H1 (cell line): ENCODE results near the gene LAMTOR4. TPM values are rescaled to one million over a fixed set of nuclear protein-coding genes. Genes with fewer than 3 reads are reported as not detected.

Experiments
- CTCF ChIA-PET: fragments of 300-600 bp; sonication (Branson Sonifier 250); formaldehyde crosslinking; loops from one replicate; lab custom pipeline; 2021; ENCODE audit not compliant: partially characterized antibody; lab: Charles Lee
- POLR2A ChIA-PET: fragments of 300-600 bp; sonication (Branson Sonifier 250); formaldehyde crosslinking; loops from one replicate; lab custom pipeline; 2021; ENCODE audit warnings: inconsistent platforms; ENCODE audit not compliant: partially characterized antibody; lab: Charles Lee
- DNase-seq, 2 experiments: peaks; one replicate each; pipeline versions ENCODE4 v3.0.0 to v3.0.0-alpha.2; 2010 to 2022; ENCODE audit warnings: low spot score in 2 of 2, low read depth in 1 of 2, mixed read lengths in 1 of 2
- FAIRE-seq: peaks from 2 replicates; lab custom pipeline; 2011; peaks lifted over from hg19 to GRCh38; lab: Jason Lieb, UNC
- H2AFZ ChIP-seq: 2 replicates; pipeline ENCODE4 v1.8.1; 2012; ENCODE audit warnings: low read length, inconsistent platforms
- H2AK5ac ChIP-seq: 2 replicates; pipeline ENCODE4 v1.6.1; 2013; ENCODE audit warnings: low read depth, low read length
- H2BK120ac ChIP-seq: replicated peaks from 2 replicates; pipeline ENCODE3; 2013; ENCODE audit warnings: low read depth, low read length, inconsistent platforms
- H2BK12ac ChIP-seq: 2 replicates; pipeline ENCODE4 v1.6.1; 2013; ENCODE audit warnings: low read depth, low read length
- H2BK15ac ChIP-seq: 2 replicates; pipeline ENCODE4 v1.6.1; 2013; ENCODE audit warnings: low read length
- H2BK20ac ChIP-seq: 2 replicates; pipeline ENCODE4 v1.6.1; 2013; ENCODE audit warnings: low read length
- H2BK5ac ChIP-seq: 2 replicates; pipeline ENCODE4 v1.6.1; 2013; ENCODE audit warnings: low read depth, low read length
- H3K14ac ChIP-seq: 2 replicates; pipeline ENCODE4 v1.6.1; 2013; ENCODE audit warnings: inconsistent platforms; ENCODE audit not compliant: insufficient read length
- H3K18ac ChIP-seq: 2 replicates; pipeline ENCODE4 v1.6.1; 2013; ENCODE audit warnings: low read length; ENCODE audit errors: extremely low read depth
- H3K23ac ChIP-seq: 2 replicates; pipeline ENCODE4 v1.6.1; 2013; ENCODE audit warnings: inconsistent platforms; ENCODE audit not compliant: insufficient read length
- H3K23me2 ChIP-seq: 2 replicates; pipeline ENCODE4 v1.6.1; 2013; ENCODE audit warnings: low read depth, low read length
- H3K27ac ChIP-seq: 2 replicates; pipeline ENCODE4 v1.6.1; 2011; ENCODE audit warnings: low read depth, low read length, inconsistent platforms
- H3K27me3 ChIP-seq, 4 experiments: replicated peaks in 1 of 4; 1 replicate in 1 of 4; 2 replicates in 3 of 4; pipeline versions ENCODE4 v1.6.1 to v1.8.1; 2011 to 2013; ENCODE audit warnings: low read length in 3 of 4, mild to moderate bottlenecking in 3 of 4, inconsistent platforms in 2 of 4, mixed read lengths in 2 of 4, moderate library complexity in 1 of 4; ENCODE audit not compliant: control insufficient read depth in 3 of 4, insufficient read depth in 3 of 4; ENCODE audit errors: extremely low read depth in 1 of 4
- H3K36me3 ChIP-seq, 4 experiments: 2 replicates each; pipeline versions ENCODE4 v1.6.1 to v1.8.1; 2011 to 2013; ENCODE audit warnings: mild to moderate bottlenecking in 4 of 4, low read length in 3 of 4, moderate library complexity in 2 of 4, control low read depth in 1 of 4, inconsistent platforms in 1 of 4; ENCODE audit not compliant: insufficient read depth in 4 of 4, control insufficient read depth in 2 of 4
- H3K4ac ChIP-seq: replicated peaks from 2 replicates; pipeline ENCODE3; 2013; ENCODE audit warnings: low read length, low read depth, mixed read lengths, inconsistent platforms; ENCODE audit not compliant: insufficient read length
- H3K4me1 ChIP-seq, 4 experiments: replicated peaks in 1 of 4; 1 replicate in 1 of 4; 2 replicates in 3 of 4; pipeline versions ENCODE4 v1.6.1 to v1.8.1; 2011 to 2013; ENCODE audit warnings: low read length in 3 of 4, inconsistent platforms in 2 of 4, mixed read lengths in 1 of 4; ENCODE audit not compliant: insufficient read depth in 4 of 4, control insufficient read depth in 3 of 4
- H3K4me2 ChIP-seq, 2 experiments: 2 replicates each; pipeline versions ENCODE4 v1.6.1 to v1.8.1; 2011 to 2013; ENCODE audit warnings: low read depth in 2 of 2, low read length in 2 of 2, control low read depth in 1 of 2, inconsistent platforms in 1 of 2, mild to moderate bottlenecking in 1 of 2; ENCODE audit not compliant: insufficient read depth in 1 of 2
- H3K4me3 ChIP-seq, 4 experiments: fragments of 200-600, 300-600 bp in 1 of 4; sonication (generic), shearing (Covaris generic), sonication (Bioruptor Twin) in 1 of 4; 2 replicates each; pipeline versions ENCODE4 v1.5.1 to v1.8.1; 2011 to 2016; ENCODE audit warnings: low read length in 4 of 4, low read depth in 3 of 4, control low read depth in 2 of 4, inconsistent platforms in 2 of 4, mild to moderate bottlenecking in 2 of 4, mixed read lengths in 1 of 4, moderate library complexity in 1 of 4; ENCODE audit not compliant: insufficient read depth in 2 of 4; ENCODE audit errors: extremely low read depth in 1 of 4
- H3K56ac ChIP-seq: replicated peaks from 2 replicates; pipeline ENCODE3; 2013; ENCODE audit warnings: low read depth, mild to moderate bottlenecking, mixed read lengths, low read length, inconsistent platforms; ENCODE audit not compliant: insufficient read length
- H3K79me1 ChIP-seq: 2 replicates; pipeline ENCODE4 v1.6.1; 2013; ENCODE audit warnings: low read depth, low read length, control low read depth
- H3K79me2 ChIP-seq, 2 experiments: 2 replicates each; pipeline versions ENCODE4 v1.6.1 to v1.8.1; 2012 to 2013; ENCODE audit warnings: low read length in 2 of 2, mild to moderate bottlenecking in 2 of 2, inconsistent platforms in 1 of 2; ENCODE audit not compliant: insufficient read depth in 2 of 2, control insufficient read depth in 1 of 2
- H3K9ac ChIP-seq, 4 experiments: replicated peaks in 1 of 4; 1 replicate in 1 of 4; 2 replicates in 3 of 4; pipeline versions ENCODE4 v1.6.1 to v1.8.1; 2011 to 2013; ENCODE audit warnings: low read depth in 3 of 4, low read length in 3 of 4, control low read depth in 2 of 4, mild to moderate bottlenecking in 2 of 4, moderate library complexity in 2 of 4, inconsistent platforms in 1 of 4; ENCODE audit errors: extremely low read depth in 1 of 4
- H3K9me3 ChIP-seq, 2 experiments: 2 replicates each; pipeline versions ENCODE4 v1.6.1 to v1.8.1; 2012 to 2013; ENCODE audit warnings: mild to moderate bottlenecking in 2 of 2, moderate library complexity in 2 of 2, control low read depth in 1 of 2, inconsistent platforms in 1 of 2, low read depth in 1 of 2, low read length in 1 of 2, mixed read lengths in 1 of 2; ENCODE audit not compliant: insufficient read depth in 2 of 2
- H4K20me1 ChIP-seq, 2 experiments: replicated peaks in 1 of 2; 2 replicates each; pipeline versions ENCODE3 to v1.8.1; 2011 to 2013; ENCODE audit warnings: inconsistent platforms in 2 of 2, low read length in 2 of 2, mild to moderate bottlenecking in 1 of 2; ENCODE audit not compliant: insufficient read depth in 2 of 2, control insufficient read depth in 1 of 2
- H4K5ac ChIP-seq: 2 replicates; pipeline ENCODE4 v1.6.1; 2013; ENCODE audit warnings: low read length, low read depth, mixed read lengths, inconsistent platforms; ENCODE audit not compliant: insufficient read length
- H4K8ac ChIP-seq: 2 replicates; pipeline ENCODE4 v1.8.0; 2013; ENCODE audit warnings: mild to moderate bottlenecking, moderate library complexity, low read length, inconsistent platforms; ENCODE audit not compliant: insufficient read depth; ENCODE audit errors: extremely low read depth
- H4K91ac ChIP-seq: replicated peaks from 2 replicates; pipeline ENCODE3; 2013; ENCODE audit warnings: low read length, mixed read lengths, inconsistent platforms; ENCODE audit not compliant: insufficient read length
- CTCF ChIP-seq, 3 experiments: IDR thresholded peaks; 1 replicate in 2 of 3; 2 replicates in 1 of 3; pipeline versions ENCODE4 v1.5.1 to v1.6.1; 2011; ENCODE audit warnings: low read length in 3 of 3, mild to moderate bottlenecking in 3 of 3, inconsistent platforms in 2 of 3, low read depth in 1 of 3, moderate library complexity in 1 of 3; ENCODE audit not compliant: insufficient read depth in 1 of 3; ENCODE audit errors: control extremely low read depth in 1 of 3
- EGR1 ChIP-seq: IDR thresholded peaks from 2 replicates; pipeline ENCODE4 v1.6.1; 2011; ENCODE audit warnings: low read depth, low read length, borderline replicate concordance
- HDAC6 ChIP-seq: IDR thresholded peaks from one replicate; pipeline ENCODE4 v1.7.1; 2012; ENCODE audit warnings: low read depth, mild to moderate bottlenecking, inconsistent platforms, low read length, moderate library complexity
- MAFK ChIP-seq: IDR thresholded peaks from 2 replicates; pipeline ENCODE4 v1.6.1; 2012; ENCODE audit warnings: low read depth, mild to moderate bottlenecking, improper control_type of control experiment, low read length
- POU5F1 ChIP-seq: IDR thresholded peaks from 2 replicates; pipeline ENCODE4 v1.6.1; 2011; ENCODE audit warnings: low read depth, mild to moderate bottlenecking, low read length, moderate library complexity
- SIRT6 ChIP-seq: IDR thresholded peaks from one replicate; pipeline ENCODE4 v1.7.1; 2012; ENCODE audit warnings: low read length, inconsistent platforms
- SP2 ChIP-seq: IDR thresholded peaks from 2 replicates; pipeline ENCODE4 v1.6.1; 2012; ENCODE audit warnings: mild to moderate bottlenecking, low read length, inconsistent platforms
- USF2 ChIP-seq: IDR thresholded peaks from 2 replicates; pipeline ENCODE4 v1.6.1; 2011; ENCODE audit warnings: low read length, improper control_type of control experiment
- WGBS, 2 experiments: shearing (Covaris generic) in 1 of 2; methylation state at CpG; one replicate each; pipeline versions ENCODE4 v1.1.6 to v1.1.7; 2013 to 2015; ENCODE audit warnings: low lambda C conversion rate in 2 of 2, mixed read lengths in 2 of 2, inconsistent platforms in 1 of 2, low coverage in 1 of 2, missing lambda C conversion rate in 1 of 2; ENCODE audit not compliant: insufficient replicate concordance in 2 of 2, insufficient coverage in 1 of 2, insufficient read length in 1 of 2; ENCODE audit errors: extremely low coverage in 1 of 2, missing lambda C conversion rate in 1 of 2; 5-methylcytosine and 5-hydroxymethylcytosine counted together
- polyA plus RNA-seq, 7 experiments: library from polyadenylated mRNA; depleted of rRNA in 3 of 7; stranded (reverse) in 5 of 7; unstranded in 2 of 7; fragments of >200 nt in 5 of 7; fragments of 200-250 nt in 2 of 7; gene quantifications; 1 replicate in 5 of 7; 2 replicates in 1 of 7; 4 replicates in 1 of 7; pipeline versions ENCODE4 v1.2.1 to v1.2.3, GENCODE V29; 2011 to 2013; ENCODE audit warnings: missing spikeins in 2 of 7, mixed read lengths in 2 of 7
- total RNA-seq: library from RNA; stranded (reverse); fragmentation: NEBNext Ultra II Directional; extraction: Animal tissue kit (Norgen Biotek cat#: 25700); gene quantifications from 2 replicates; pipeline ENCODE4 v1.2.1, GENCODE V29; 2021

Gene LAMTOR4
- total and polyA plus RNA-seq, 2 of the 8 experiments (the other 6 are each of a cell fraction or from before 2014, with no cell fraction given): 153 to 622 TPM

- Histone ChIP-seq H2BK12ac (no peak overlapping the region), H3K36me3 (peaks cover 4 to 33% (median 14%) of the 10 kb centered on the region in 4 experiments), H3K23me2 (peaks cover 4% of the 10 kb centered on the region), H3K9ac (no peak overlapping the region), H2BK120ac (no peak overlapping the region), H3K23ac (no peak overlapping the region), H3K9me3 (no peaks in the 10 kb centered on the region), H3K18ac (no peak overlapping the region), H3K27me3 (no peaks in the 10 kb centered on the region), H2AFZ (no peak overlapping the region), H2BK5ac (no peak overlapping the region), H2BK20ac (no peak overlapping the region), H2AK5ac (no peak overlapping the region), H3K4me1 (no peaks in the 10 kb centered on the region; a peak in 2 of 7 replicates), H3K4me2 (no peak overlapping the region), H4K8ac (no peak overlapping the region), H3K14ac (no peak overlapping the region), H3K4me3 (no peak overlapping the region), H3K56ac (no peak overlapping the region), H4K91ac (no peak overlapping the region), H2BK15ac (no peak overlapping the region), H4K20me1 (peaks cover 0 to 1% of the 10 kb centered on the region in 2 experiments), H3K79me2 (peaks cover 0 to 6% of the 10 kb centered on the region in 2 experiments; a peak in 1 of 4 replicates), H4K5ac (no peak overlapping the region), H3K27ac (no peak overlapping the region), H3K79me1 (0 out of 2 replicates have a peak, but pooled peaks cover 2% of the 10 kb centered on the region), H3K4ac (no peak overlapping the region)
- 88% methylated on average over 7 of the region's 7 CpGs; no CpG with 5 or more reads in 1 of the 2 experiments for WGBS, 2 experiments
- ChIA-PET POLR2A (interaction anchor here (0.8 to 20.0 kb wide), 4 partner anchors 9 to 27 kb away, joined by 3 to 722 read pairs (median 210); partner anchors contain the start of genes AP4M1, COPS6, MCM7 and ZNF3), CTCF (interaction anchor here (1.0 to 1.1 kb wide), 2 partner anchors 13 to 18 kb away, joined by 4 to 5 read pairs; no protein-coding TSS in a partner anchor)
- DNase-seq (no peak), FAIRE-seq (no peak)
- no peak for TF ChIP-seq SIRT6
- TF ChIP-seq EGR1: no peak
- TF ChIP-seq POU5F1: no peak
- no peak for TF ChIP-seq SP2
- no peak for TF ChIP-seq MAFK
- no peak for TF ChIP-seq HDAC6
- no peak for TF ChIP-seq CTCF (IDR thresholded peaks at IDR 0.05; ENCODE audit: control extremely low read depth in 1 of 3, insufficient read depth in 1 of 3, low read depth in 1 of 3, low read length in 3 of 3)
- TF ChIP-seq USF2: no peak
Observed at GRCh38 chr7:100115026-100115425, 33.7 kb upstream of the LAMTOR4 start.
